ENCODE data around the gene ZFP1.

The ZFP1 gene

GRCh38 chr16:75108792-75109731, 39.3 kb upstream of the ZFP1 start:
- peaks cover 51% of the 10 kb centered on the region for H3K4me1 ChIP-seq (ENCODE audit: control insufficient read depth, insufficient read depth, low read length)

GRCh38 chr16:75109732-75110243, 38.5 kb upstream of the ZFP1 start:
- H3K4me1 ChIP-seq (ENCODE audit: control insufficient read depth, insufficient read depth, low read length): peaks cover 52% of the 10 kb centered on the region

More at GRCh38 chr16:75108792-75109731, 39.3 kb upstream of the ZFP1 start:
- Histone ChIP-seq H3K4me3 (ENCODE audit: low read length) (no peak overlapping the region), H3K9ac (ENCODE audit: low read length) (peak overlapping the region; percentile 56), H3K9me3 (ENCODE audit: control insufficient read depth, low read length) (no peaks in the 10 kb centered on the region), H3K36me3 (ENCODE audit: control insufficient read depth, insufficient read depth, low read length) (peaks cover 4% of the 10 kb centered on the region), H3K27me3 (ENCODE audit: control insufficient read depth, insufficient read depth, low read length) (no peaks in the 10 kb centered on the region)

GRCh38 chr16:75110637-75111513, 37.4 kb upstream of the ZFP1 start:
- Histone ChIP-seq H3K4me1 (ENCODE audit: control insufficient read depth, insufficient read depth, low read length) (peaks cover 54% of the 10 kb centered on the region), H3K27me3 (ENCODE audit: control insufficient read depth, insufficient read depth, low read length) (no peaks in the 10 kb centered on the region), H3K9ac (ENCODE audit: low read length) (no peak overlapping the region), H3K36me3 (ENCODE audit: control insufficient read depth, insufficient read depth, low read length) (peaks cover 4% of the 10 kb centered on the region), H3K9me3 (ENCODE audit: control insufficient read depth, low read length) (no peaks in the 10 kb centered on the region), H3K4me3 (ENCODE audit: low read length) (no peak overlapping the region)

More at GRCh38 chr16:75109732-75110243, 38.5 kb upstream of the ZFP1 start:
- Histone ChIP-seq H3K9me3 (ENCODE audit: control insufficient read depth, low read length) (no peaks in the 10 kb centered on the region), H3K9ac (ENCODE audit: low read length) (peak overlapping the region; percentile 56), H3K27me3 (ENCODE audit: control insufficient read depth, insufficient read depth, low read length) (no peaks in the 10 kb centered on the region), H3K4me3 (ENCODE audit: low read length) (no peak overlapping the region), H3K36me3 (ENCODE audit: control insufficient read depth, insufficient read depth, low read length) (peaks cover 4% of the 10 kb centered on the region)

GRCh38 chr16:75111514-75111940, 36.8 kb upstream of the ZFP1 start:
- H3K4me3 ChIP-seq (ENCODE audit: low read length): no peak overlapping the region
- H3K4me1 ChIP-seq (ENCODE audit: control insufficient read depth, insufficient read depth, low read length): peaks cover 50% of the 10 kb centered on the region
- no peak overlapping the region for H3K9ac ChIP-seq (ENCODE audit: low read length)

GRCh38 chr16:75111961-75112733, 36.2 kb upstream of the ZFP1 start:
- Histone ChIP-seq H3K9me3 (ENCODE audit: control insufficient read depth, low read length) (no peaks in the 10 kb centered on the region), H3K4me1 (ENCODE audit: control insufficient read depth, insufficient read depth, low read length) (peaks cover 52% of the 10 kb centered on the region), H3K9ac (ENCODE audit: low read length) (no peak overlapping the region), H3K4me3 (ENCODE audit: low read length) (no peak overlapping the region), H3K27me3 (ENCODE audit: control insufficient read depth, insufficient read depth, low read length) (no peaks in the 10 kb centered on the region), H3K36me3 (ENCODE audit: control insufficient read depth, insufficient read depth, low read length) (peaks cover 4% of the 10 kb centered on the region)

More at GRCh38 chr16:75111514-75111940, 36.8 kb upstream of the ZFP1 start:
- H3K27me3 ChIP-seq (ENCODE audit: control insufficient read depth, insufficient read depth, low read length): no peaks in the 10 kb centered on the region
- H3K36me3 ChIP-seq (ENCODE audit: control insufficient read depth, insufficient read depth, low read length): peaks cover 4% of the 10 kb centered on the region
- H3K9me3 ChIP-seq (ENCODE audit: control insufficient read depth, low read length): no peaks in the 10 kb centered on the region

- Histone ChIP-seq H3K4me3 (ENCODE audit: low read length) (no peak overlapping the region), H3K27me3 (ENCODE audit: control insufficient read depth, insufficient read depth, low read length) (no peaks in the 10 kb centered on the region), H3K9me3 (ENCODE audit: control insufficient read depth, low read length) (no peaks in the 10 kb centered on the region), H3K9ac (ENCODE audit: low read length) (peak overlapping the region; percentile 17), H3K4me1 (ENCODE audit: control insufficient read depth, insufficient read depth, low read length) (peaks cover 52% of the 10 kb centered on the region), H3K36me3 (ENCODE audit: control insufficient read depth, insufficient read depth, low read length) (peaks cover 4% of the 10 kb centered on the region)
Observed at GRCh38 chr16:75112734-75113491, 35.4 kb upstream of the ZFP1 start.

- H3K27me3 ChIP-seq (ENCODE audit: control insufficient read depth, insufficient read depth, low read length): no peaks in the 10 kb centered on the region
- peaks cover 4% of the 10 kb centered on the region for H3K36me3 ChIP-seq (ENCODE audit: control insufficient read depth, insufficient read depth, low read length)
- H3K4me3 ChIP-seq (ENCODE audit: low read length): no peak overlapping the region
- no peak overlapping the region for H3K9ac ChIP-seq (ENCODE audit: low read length)
- peaks cover 51% of the 10 kb centered on the region for H3K4me1 ChIP-seq (ENCODE audit: control insufficient read depth, insufficient read depth, low read length)
- H3K9me3 ChIP-seq (ENCODE audit: control insufficient read depth, low read length): no peaks in the 10 kb centered on the region
Observed at GRCh38 chr16:75113541-75114121, 34.7 kb upstream of the ZFP1 start.

- H3K9me3 ChIP-seq (ENCODE audit: control insufficient read depth, low read length): no peaks in the 10 kb centered on the region
- peaks cover 44% of the 10 kb centered on the region for H3K4me1 ChIP-seq (ENCODE audit: control insufficient read depth, insufficient read depth, low read length)
- H3K27me3 ChIP-seq (ENCODE audit: control insufficient read depth, insufficient read depth, low read length): no peaks in the 10 kb centered on the region
- peaks cover 4% of the 10 kb centered on the region for H3K36me3 ChIP-seq (ENCODE audit: control insufficient read depth, insufficient read depth, low read length)
- H3K9ac ChIP-seq (ENCODE audit: low read length): no peak overlapping the region
- no peak overlapping the region for H3K4me3 ChIP-seq (ENCODE audit: low read length)
Observed at GRCh38 chr16:75114179-75114945, 34.0 kb upstream of the ZFP1 start.

- no peak overlapping the region for H3K4me3 ChIP-seq (ENCODE audit: low read length)
- no peaks in the 10 kb centered on the region for H3K9me3 ChIP-seq (ENCODE audit: control insufficient read depth, low read length)
- peaks cover 4% of the 10 kb centered on the region for H3K36me3 ChIP-seq (ENCODE audit: control insufficient read depth, insufficient read depth, low read length)
- no peaks in the 10 kb centered on the region for H3K27me3 ChIP-seq (ENCODE audit: control insufficient read depth, insufficient read depth, low read length)
- peaks cover 36% of the 10 kb centered on the region for H3K4me1 ChIP-seq (ENCODE audit: control insufficient read depth, insufficient read depth, low read length)
- peak overlapping the region; percentile 62 for H3K9ac ChIP-seq (ENCODE audit: low read length)
Observed at GRCh38 chr16:75114946-75115825, 33.1 kb upstream of the ZFP1 start.

All from mucosa of stomach (tissue), 1 donor.